K562 (cell line): ENCODE results near the gene MAPK13. TPM values are rescaled to one million over a fixed set of nuclear protein-coding genes. Genes with fewer than 3 reads are reported as not detected.

Experiments used
- ATAC-seq: fragments of 200-7000 bp; cut with Tn5 transposase; 3 replicates; pipeline ENCODE4 v1.9.1; 2020; ENCODE audit warnings: moderate library complexity
- BruUV-seq: library from RNA; stranded (reverse); fragments of 400-500 nt; replicated peaks from 2 replicates; lab custom pipeline; 2021; lab: Mats Ljungman, UMichigan
- CTCF ChIA-PET: fragments of 300-600 bp; formaldehyde crosslinking; extraction: SDS; loops from one replicate; lab custom pipeline; 2021; ENCODE audit warnings: low intra/inter-chr PET ratio; lab: Yijun Ruan, JAX
- POLR2A ChIA-PET: fragments of 300-600, 350-650 bp; sonication (Branson Sonifier 250); formaldehyde crosslinking; extraction: SDS; loops from one replicate; lab custom pipeline; 2021; ENCODE audit warnings: antibody characterized with exemption, inconsistent platforms; lab: Yijun Ruan, JAX
- DNase-seq, 4 experiments: peaks; one replicate each; pipeline versions ENCODE4 v3.0.0 to v3.0.0-alpha.2; 2011 to 2018; ENCODE audit warnings: low spot score in 3 of 4, mixed read lengths in 3 of 4; ENCODE audit errors: extremely low read depth in 1 of 4
- FAIRE-seq: peaks from 2 replicates; lab custom pipeline; 2011; peaks lifted over from hg19 to GRCh38; lab: Jason Lieb, UNC
- H2AFZ ChIP-seq: 2 replicates; pipeline ENCODE4 v1.6.0; 2011; ENCODE audit warnings: low read depth, low read length, control low read depth, inconsistent platforms
- H3K27ac ChIP-seq: fragments of 200-600 bp; 3 replicates; pipeline ENCODE4 v1.8.0; 2011; ENCODE audit warnings: low read depth, mild to moderate bottlenecking, control low read depth, inconsistent platforms, low read length, moderate library complexity, mixed read lengths; ENCODE audit errors: extremely low read depth
- H3K27me3 ChIP-seq, 2 experiments: fragments of 300-600 bp in 1 of 2; 2 replicates in 1 of 2; 3 replicates in 1 of 2; pipeline versions ENCODE4 v1.6.0 to v1.8.0; 2011; ENCODE audit warnings: inconsistent platforms in 2 of 2, low read length in 2 of 2, mild to moderate bottlenecking in 1 of 2, mixed read lengths in 1 of 2, moderate library complexity in 1 of 2; ENCODE audit not compliant: control insufficient read depth in 2 of 2, insufficient read depth in 2 of 2
- H3K36me3 ChIP-seq: fragments of 300-600 bp; 3 replicates; pipeline ENCODE4 v1.8.0; 2011; ENCODE audit warnings: mild to moderate bottlenecking, low read length, inconsistent platforms; ENCODE audit not compliant: control insufficient read depth, insufficient read depth
- H3K4me1 ChIP-seq, 2 experiments: fragments of 200-600 bp in 1 of 2; replicated peaks in 1 of 2; 2 replicates in 1 of 2; 3 replicates in 1 of 2; pipeline versions ENCODE4 v1.5.1 to v1.8.0; 2011; ENCODE audit warnings: inconsistent platforms in 2 of 2, low read length in 2 of 2, mild to moderate bottlenecking in 1 of 2, mixed read lengths in 1 of 2, moderate library complexity in 1 of 2; ENCODE audit not compliant: control insufficient read depth in 2 of 2, insufficient read depth in 2 of 2
- H3K4me2 ChIP-seq: 2 replicates; pipeline ENCODE4 v1.6.1; 2011; ENCODE audit warnings: low read length, control low read depth, inconsistent platforms, mixed read lengths; ENCODE audit not compliant: insufficient read depth
- H3K4me3 ChIP-seq: fragments of 200-600 bp; sonication (generic), shearing (Covaris generic); 2 replicates; pipeline ENCODE4 v1.5.1; 2016; ENCODE audit warnings: control low read depth, inconsistent platforms
- H3K79me2 ChIP-seq: fragments of 200-600 bp; 3 replicates; pipeline ENCODE4 v1.8.0; 2011; ENCODE audit warnings: low read length, inconsistent platforms; ENCODE audit not compliant: control insufficient read depth, insufficient read depth
- H3K9ac ChIP-seq, 2 experiments: 2 replicates each; pipeline versions ENCODE4 v1.6.0 to v1.6.1; 2011; ENCODE audit warnings: low read depth in 2 of 2, low read length in 2 of 2, control low read depth in 1 of 2, inconsistent platforms in 1 of 2, mild to moderate bottlenecking in 1 of 2, mixed read lengths in 1 of 2; ENCODE audit not compliant: insufficient read depth in 1 of 2
- H3K9me1 ChIP-seq: one replicate; pipeline ENCODE4 v1.6.0; 2011; ENCODE audit warnings: inconsistent platforms, mild to moderate bottlenecking, low read length, moderate library complexity; ENCODE audit not compliant: control insufficient read depth, insufficient read depth
- H3K9me3 ChIP-seq: replicated peaks from 2 replicates; pipeline ENCODE4 v1.5.1; 2011; ENCODE audit warnings: low read depth, low read length, inconsistent platforms; ENCODE audit not compliant: control insufficient read depth, insufficient read depth
- H4K20me1 ChIP-seq: replicated peaks from 2 replicates; pipeline ENCODE4 v1.6.1; 2011; ENCODE audit warnings: low read length, inconsistent platforms, mixed read lengths; ENCODE audit not compliant: control insufficient read depth, insufficient read depth
- BRCA1 ChIP-seq, 2 experiments: fragments of 450-650 bp in 1 of 2; sonication (generic) in 1 of 2; formaldehyde crosslinking in 1 of 2; IDR thresholded peaks; 2 replicates each; pipeline versions ENCODE4 v1.5.0 to v1.6.1; 2017 to 2020; ENCODE audit warnings: mild to moderate bottlenecking in 1 of 2, missing genetic modification reagents in 1 of 2
- ERF ChIP-seq: fragments of 450-650 bp; formaldehyde crosslinking; IDR thresholded peaks from 2 replicates; pipeline ENCODE4 v1.4.0; 2020; ENCODE audit warnings: mild to moderate bottlenecking, mixed read lengths
- MAFK ChIP-seq: IDR thresholded peaks from 2 replicates; pipeline ENCODE4 v1.6.1; 2011; ENCODE audit warnings: low read length, improper control_type of control experiment
- MECOM ChIP-seq: fragments of 250-450 bp; sonication (Bioruptor Pico); IDR thresholded peaks from 2 replicates; pipeline ENCODE4 v1.8.0; 2022; ENCODE audit warnings: inconsistent platforms
- MYBL2 ChIP-seq, 2 experiments: fragments of 450-650 bp in 1 of 2; sonication (generic) in 1 of 2; formaldehyde crosslinking in 1 of 2; IDR thresholded peaks; 2 replicates each; pipeline versions ENCODE4 v1.6.1 to v1.8.1; 2017 to 2022; ENCODE audit warnings: borderline replicate concordance in 1 of 2, inconsistent platforms in 1 of 2, low read depth in 1 of 2, mild to moderate bottlenecking in 1 of 2, missing genetic modification reagents in 1 of 2, moderate library complexity in 1 of 2
- MYC ChIP-seq, 2 experiments: fragments of 250-450 bp in 1 of 2; sonication (Bioruptor Pico) in 1 of 2; IDR thresholded peaks; 2 replicates each; pipeline versions ENCODE4 v1.5.1 to v1.6.1; 2012 to 2021; ENCODE audit warnings: low read depth in 2 of 2, borderline replicate concordance in 1 of 2, improper control_type of control experiment in 1 of 2, low read length in 1 of 2, mild to moderate bottlenecking in 1 of 2, moderate library complexity in 1 of 2
- NFIX ChIP-seq: fragments of 250-450 bp; sonication (Bioruptor Pico); IDR thresholded peaks from 2 replicates; pipeline ENCODE4 v1.4.0; 2020; ENCODE audit warnings: low read depth, mild to moderate bottlenecking, moderate library complexity
- RBM17 ChIP-seq: fragments of 200-400 bp; formaldehyde crosslinking; IDR thresholded peaks from 2 replicates; pipeline ENCODE4 v1.6.1; 2017; ENCODE audit warnings: low read depth, mild to moderate bottlenecking, low read length, borderline replicate concordance
- SP1 ChIP-seq: sonication (generic); formaldehyde crosslinking; IDR thresholded peaks from 2 replicates; pipeline ENCODE4 v1.8.1; 2022; ENCODE audit warnings: mild to moderate bottlenecking, missing genetic modification reagents
- TCFL5 ChIP-seq: fragments of 250-450 bp; sonication (Bioruptor Pico); conservative IDR thresholded peaks from 2 replicates; pipeline ENCODE4 v1.6.1; 2021; ENCODE audit warnings: mild to moderate bottlenecking, moderate library complexity, matching md5 sums
- TEAD1 ChIP-seq, 2 experiments: fragments of 450-650 bp in 1 of 2; sonication (generic) in 1 of 2; formaldehyde crosslinking; IDR thresholded peaks; 2 replicates each; pipeline versions ENCODE4 v1.4.0 to v1.8.0; 2020 to 2022; ENCODE audit warnings: mild to moderate bottlenecking in 2 of 2, missing genetic modification reagents in 1 of 2
- TEAD2 ChIP-seq: fragments of 450-650 bp; IDR thresholded peaks from 2 replicates; pipeline ENCODE4 v1.6.1; 2016; ENCODE audit warnings: missing genetic modification characterization, control low read depth, missing compliant biosample characterization
- ZNF175 ChIP-seq: fragments of 200-800 bp; sonication (Bioruptor generic); IDR thresholded peaks from 2 replicates; pipeline ENCODE4 v1.6.1; 2016; ENCODE audit warnings: low read depth, mild to moderate bottlenecking, missing genetic modification characterization, missing compliant biosample characterization
- ZNF444 ChIP-seq: fragments of 250-450 bp; sonication (Bioruptor Pico); IDR thresholded peaks from 2 replicates; pipeline ENCODE4 v1.4.0; 2020; ENCODE audit warnings: mild to moderate bottlenecking, moderate library complexity
- WGBS: fragments of 100-300 bp; shearing (Covaris generic); methylation state at CpG from one replicate; pipeline ENCODE4 v1.1.6; 2016; ENCODE audit warnings: low coverage, mixed read lengths; ENCODE audit not compliant: insufficient coverage; ENCODE audit errors: missing lambda C conversion rate; 5-methylcytosine and 5-hydroxymethylcytosine counted together
- in situ Hi-C: fragments of 300-500 bp; cut with MboI; formaldehyde crosslinking; loops from 4 replicates; pipeline ENCODE4 v1.15.0; 2018; ENCODE audit warnings: inconsistent platforms, mixed read lengths
- intact Hi-C: fragments of 100-400 bp; cut with micrococcal nuclease; formaldehyde crosslinking; loops from 2 replicates; pipeline ENCODE4 v1.14.2; 2022
- polyA plus RNA-seq, 8 experiments: library from polyadenylated mRNA; depleted of rRNA in 4 of 8; stranded (reverse) in 5 of 8; unstranded in 3 of 8; fragments of >200 nt; fragmentation: Nextera tagmentation in 2 of 8; fragmentation: Illumina TruSeq in 1 of 8; extraction: Ambion mirVana in 2 of 8; extraction: Trizol in 1 of 8; gene quantifications; 2 replicates each; pipeline versions ENCODE4 v1.2.1 to v1.2.3, GENCODE V29; 2011 to 2014; ENCODE audit warnings: inconsistent platforms in 1 of 8, missing spikeins in 1 of 8
- total RNA-seq, 7 experiments: library from RNA; depleted of rRNA in 6 of 7; stranded (reverse); fragments of >200 nt in 6 of 7; fragmentation: Illumina TruSeq in 2 of 7; extraction: Trizol in 2 of 7; gene quantifications; 2 replicates each; pipeline versions ENCODE4 v1.2.1 to v1.2.3, GENCODE V29; 2011 to 2021; ENCODE audit warnings: low replicate concordance in 1 of 7
- TF ChIP-seq, protein P1 (sequence below), 2 experiments: fragments of 250-450 bp in 1 of 2; fragments of 450-650 bp in 1 of 2; sonication (Bioruptor Pico) in 1 of 2; IDR thresholded peaks; 2 replicates each; pipeline versions ENCODE4 v1.6.1 to v1.8.0; 2016 to 2021; ENCODE audit warnings: mild to moderate bottlenecking in 2 of 2, moderate library complexity in 2 of 2, missing compliant biosample characterization in 1 of 2, missing genetic modification characterization in 1 of 2

MAPK13 gene
- total and polyA plus RNA-seq, 9 of the 15 experiments (the other 6 are each of a cell fraction or from before 2014, with no cell fraction given) = 0.03 to 2.3 (median 0.48) TPM; not detected in 1

DNA sequence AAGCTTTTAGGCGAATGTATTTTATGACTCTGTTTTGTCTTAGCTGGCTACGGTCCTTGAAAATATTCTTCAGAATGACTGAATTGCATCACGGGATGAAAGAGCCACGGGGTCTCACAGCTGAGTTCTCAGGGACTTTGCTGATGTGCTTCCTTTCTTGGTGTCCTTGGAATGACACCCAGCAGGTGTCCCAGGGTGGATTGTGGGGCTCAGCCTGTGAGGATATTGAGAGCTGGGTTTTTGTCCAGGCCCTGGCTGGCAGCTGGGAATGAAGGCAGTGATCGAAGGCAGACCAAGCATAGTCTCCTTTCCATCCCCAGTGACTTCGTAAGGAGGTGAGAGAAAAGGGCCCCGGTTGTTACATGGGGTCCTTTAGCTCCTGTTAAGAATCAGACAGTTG is 18.8 kb upstream of the MAPK13 start:
- in situ Hi-C loops = no loop called here
- no peak for ATAC-seq
- no peaks in the 10 kb centered on the region for H3K9me1 ChIP-seq
- no peaks in the 10 kb centered on the region for H3K27me3 ChIP-seq
- CTCF ChIA-PET = no interaction called here
- no peak overlapping the region for H3K27ac ChIP-seq
- no peak overlapping the region for H3K4me3 ChIP-seq
- POLR2A ChIA-PET = interaction anchor here (1.0 to 1.1 kb wide), 3 partner anchors 9 to 17 kb away, joined by 3 to 4 read pairs (median 3); no protein-coding TSS in a partner anchor
- no peak overlapping the region for H3K4me2 ChIP-seq
- H2AFZ ChIP-seq = no peak overlapping the region
- no peaks in the 10 kb centered on the region for H3K79me2 ChIP-seq
- no peaks in the 10 kb centered on the region for H4K20me1 ChIP-seq
- TF ChIP-seq SP1 (CRISPR knock-in tag) (no peak), MAFK (no peak), ERF (CRISPR knock-in tag) (no peak), TEAD1 (CRISPR knock-in tag; IDR thresholded peaks at IDR 0.05) (no peak), TEAD2 (tag) (no peak), MYBL2 (IDR thresholded peaks at IDR 0.05; ENCODE audit: low read depth) (no peak), MYBL2 (CRISPR knock-in tag; IDR thresholded peaks at IDR 0.05; ENCODE audit: borderline replicate concordance) (no peak)
- TF ChIP-seq, all 486 proteins: peak for 0
- Histone ChIP-seq H3K36me3 (peaks cover 45% of the 10 kb centered on the region), H3K4me1 (peaks cover 1 to 10% of the 10 kb centered on the region in 2 experiments; a peak in 3 of 5 replicates), H3K9me3 (no peaks in the 10 kb centered on the region), H3K9ac (peak overlapping the region in 1 of 2 experiments; percentile 68; a peak in 1 of 4 replicates)
- DNase-seq = no peak
- 94% methylated on average over 7 of the region's 7 CpGs for WGBS
- FAIRE-seq = no peak
- no TSS peak for BruUV-seq
- intact Hi-C loops = no loop called here

DNA sequence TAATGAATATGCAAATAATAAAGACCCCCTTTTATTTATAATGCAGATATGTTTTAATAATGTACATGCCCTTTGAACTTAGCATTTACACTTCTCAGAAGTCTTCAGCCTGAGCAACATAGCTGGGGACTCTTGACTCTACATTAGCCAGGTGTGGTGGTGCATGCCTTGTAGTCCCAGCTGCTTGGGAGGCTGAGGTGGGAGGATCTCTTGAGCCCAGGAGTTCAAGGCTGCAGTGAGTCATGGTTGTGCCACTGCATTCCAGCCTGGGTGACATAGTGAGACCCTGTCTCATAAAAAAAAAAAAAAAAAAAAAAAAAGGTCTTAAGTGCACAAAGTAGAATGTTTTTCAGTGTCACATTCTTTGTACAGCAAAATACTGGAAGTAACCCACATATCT is 17.3 kb upstream of the MAPK13 start:
- in situ Hi-C loops = no loop called here
- Histone ChIP-seq H3K9me1 (no peaks in the 10 kb centered on the region), H4K20me1 (no peaks in the 10 kb centered on the region), H3K27ac (no peak overlapping the region), H3K4me1 (peaks cover 12 to 25% of the 10 kb centered on the region in 2 experiments), H3K9me3 (no peaks in the 10 kb centered on the region), H3K4me2 (no peak overlapping the region), H3K36me3 (peaks cover 34% of the 10 kb centered on the region), H3K79me2 (no peaks in the 10 kb centered on the region), H3K4me3 (no peak overlapping the region), H2AFZ (no peak overlapping the region), H3K9ac (no peak overlapping the region), H3K27me3 (no peaks in the 10 kb centered on the region)
- CTCF ChIA-PET = no interaction called here
- POLR2A ChIA-PET = interaction anchor here (1.3 to 1.4 kb wide), 2 partner anchors 9 to 14 kb away, joined by 3 to 4 read pairs; no protein-coding TSS in a partner anchor
- ATAC-seq (no peak), FAIRE-seq (no peak), DNase-seq (no peak)
- no TSS peak for BruUV-seq
- intact Hi-C loops = no loop called here
- no peak for TF ChIP-seq NFIX (CRISPR knock-in tag)
- TF ChIP-seq MYC (IDR thresholded peaks at IDR 0.05; ENCODE audit: low read depth, low read length) = no peak
- TF ChIP-seq MYC (CRISPR knock-in tag; IDR thresholded peaks at IDR 0.05; ENCODE audit: borderline replicate concordance, low read depth) = no peak
- no peak for TF ChIP-seq MAFK
- TF ChIP-seq ZNF444 (CRISPR knock-in tag) = no peak
- TF ChIP-seq, protein P1, sequence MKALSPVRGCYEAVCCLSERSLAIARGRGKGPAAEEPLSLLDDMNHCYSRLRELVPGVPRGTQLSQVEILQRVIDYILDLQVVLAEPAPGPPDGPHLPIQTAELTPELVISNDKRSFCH (CRISPR knock-in tag; IDR thresholded peaks at IDR 0.05) = no peak
- TF ChIP-seq, protein P1 (tag; IDR thresholded peaks at IDR 0.05) = no peak
- no peak for TF ChIP-seq MECOM (CRISPR knock-in tag)
- TF ChIP-seq TCFL5 (CRISPR knock-in tag) = no peak
- TF ChIP-seq ZNF175 = no peak
- no peak for TF ChIP-seq BRCA1 (IDR thresholded peaks at IDR 0.05)
- TF ChIP-seq BRCA1 (CRISPR knock-in tag; IDR thresholded peaks at IDR 0.05) = no peak
- TF ChIP-seq RBM17 = no peak
